Activated CD4-positive, alpha-beta T cell treated with anti-CD3 and anti-CD28 coated beads, Interleukin-2, amount 10 ng/mL, durations not matched to agents 7 days and 5 days (primary cell): ENCODE measurements around the gene AGPS. TPM values are rescaled to one million over a fixed set of nuclear protein-coding genes. Genes with fewer than 3 reads are reported as not detected.
"Not testable (repeated sequence)": the region's sequence is repeated elsewhere in the genome, so short reads cannot be mapped to it uniquely, and the experiment has no call there.

Experiments
- CTCF ChIA-PET: fragments of 350-600 bp; sonication (Branson Sonifier 250); formaldehyde crosslinking; loops from one replicate; lab custom pipeline; 2021; ENCODE audit warnings: antibody characterized with exemption; lab: Charles Lee
- POLR2A ChIA-PET: fragments of 350-600 bp; sonication (Branson Sonifier 250); formaldehyde crosslinking; loops from one replicate; lab custom pipeline; 2021; ENCODE audit warnings: antibody characterized with exemption; lab: Charles Lee
- DNase-seq: peaks from one replicate; pipeline ENCODE4 v3.0.0-alpha.2; 2020
- H3K27ac Mint-ChIP-seq: one replicate; pipeline ENCODE4 v1.8.0; 2021; ENCODE audit warnings: mild to moderate bottlenecking, moderate library complexity, mixed read lengths
- H3K27me3 Mint-ChIP-seq: one replicate; pipeline ENCODE4 v1.8.0; 2021; ENCODE audit warnings: mixed read lengths
- H3K36me3 Mint-ChIP-seq: one replicate; pipeline ENCODE4 v1.8.0; 2021; ENCODE audit warnings: low read depth, mixed read lengths
- H3K4me1 Mint-ChIP-seq: one replicate; pipeline ENCODE4 v1.8.0; 2021; ENCODE audit warnings: mixed read lengths
- H3K4me3 Mint-ChIP-seq: one replicate; pipeline ENCODE4 v1.8.0; 2021; ENCODE audit warnings: mild to moderate bottlenecking, moderate library complexity, mixed read lengths
- H3K9me3 Mint-ChIP-seq: one replicate; pipeline ENCODE4 v1.8.0; 2021; ENCODE audit warnings: mixed read lengths
- total RNA-seq, 2 experiments: library from RNA; stranded (reverse); gene quantifications; one replicate each; pipeline ENCODE4 v1.2.3, GENCODE V29; 2021

Gene AGPS
- total RNA-seq, 2 experiments from 2014 or later: 61.2 to 61.3 TPM

DNA sequence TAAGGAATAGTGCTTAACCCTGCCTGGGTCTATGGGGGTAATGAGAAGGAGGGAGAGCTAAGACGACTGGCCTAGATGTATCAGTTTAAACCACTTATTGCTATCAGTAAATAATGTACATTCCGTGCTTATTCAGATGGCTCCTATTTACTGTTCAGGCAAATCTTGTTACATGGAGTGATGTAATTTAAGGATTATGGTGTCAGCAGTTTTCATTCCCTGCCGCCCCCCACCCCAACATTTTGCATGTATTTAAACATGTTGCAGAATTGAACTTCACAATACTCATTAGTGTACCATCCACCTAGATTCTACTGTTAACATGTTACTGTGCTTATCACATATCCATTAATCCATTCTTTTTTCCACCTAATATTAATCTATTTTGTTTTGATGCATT, 11.7 kb downstream of the AGPS start:
- ChIA-PET CTCF (no interaction called here), POLR2A (no interaction called here)
- Mint-ChIP-seq H3K36me3 (peaks cover 16% of the 10 kb centered on the region), H3K4me1 (peaks cover 25% of the 10 kb centered on the region), H3K4me3 (no peak overlapping the region), H3K27me3 (no peaks in the 10 kb centered on the region), H3K9me3 (peaks cover 5% of the 10 kb centered on the region), H3K27ac (no peak overlapping the region)
- no peak for DNase-seq

DNA sequence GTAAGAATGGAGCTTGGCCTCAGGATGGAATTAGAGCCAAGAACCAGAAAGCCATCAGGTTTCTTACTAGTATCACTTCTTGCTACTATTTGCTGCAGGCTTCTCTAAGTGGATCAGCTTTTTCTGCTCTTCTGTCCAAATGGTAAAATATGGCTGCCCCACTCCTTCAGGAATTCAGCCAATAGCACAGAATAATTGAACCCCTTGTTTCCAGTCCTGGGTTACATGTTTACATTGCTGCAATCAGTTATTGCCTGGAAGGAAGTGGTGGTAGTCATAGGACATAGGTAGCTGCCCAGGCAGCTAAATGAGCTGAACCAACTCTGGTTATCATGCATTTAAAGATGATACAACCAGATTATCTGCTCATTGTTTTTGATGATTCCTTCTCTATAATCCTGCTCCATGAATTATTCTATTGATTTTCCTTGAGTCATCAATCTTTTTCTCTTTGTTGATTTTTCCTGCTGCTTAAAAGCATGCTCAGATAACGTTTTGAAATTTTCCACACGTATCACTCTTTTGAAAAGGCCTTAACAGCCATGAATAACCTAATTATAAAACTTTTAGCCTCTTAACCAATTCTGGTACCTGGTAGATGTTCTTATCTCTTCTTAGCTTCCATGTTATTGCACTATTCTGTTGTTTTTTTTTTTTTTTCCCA, 12.6 kb downstream of the AGPS start:
- ChIA-PET CTCF (interaction anchor here (0.6 to 0.9 kb wide), 2 partner anchors 11 to 240 kb away, joined by 4 read pairs; no protein-coding TSS in a partner anchor), POLR2A (interaction anchor here (0.9 kb wide), 2 partner anchors 11 to 13 kb away, joined by 3 read pairs; no protein-coding TSS in a partner anchor)
- Mint-ChIP-seq H3K9me3 (peaks cover 7% of the 10 kb centered on the region), H3K4me1 (peaks cover 20% of the 10 kb centered on the region), H3K27me3 (no peaks in the 10 kb centered on the region), H3K36me3 (peaks cover 20% of the 10 kb centered on the region), H3K4me3 (no peak overlapping the region), H3K27ac (no peak overlapping the region)
- DNase-seq: no peak

DNA sequence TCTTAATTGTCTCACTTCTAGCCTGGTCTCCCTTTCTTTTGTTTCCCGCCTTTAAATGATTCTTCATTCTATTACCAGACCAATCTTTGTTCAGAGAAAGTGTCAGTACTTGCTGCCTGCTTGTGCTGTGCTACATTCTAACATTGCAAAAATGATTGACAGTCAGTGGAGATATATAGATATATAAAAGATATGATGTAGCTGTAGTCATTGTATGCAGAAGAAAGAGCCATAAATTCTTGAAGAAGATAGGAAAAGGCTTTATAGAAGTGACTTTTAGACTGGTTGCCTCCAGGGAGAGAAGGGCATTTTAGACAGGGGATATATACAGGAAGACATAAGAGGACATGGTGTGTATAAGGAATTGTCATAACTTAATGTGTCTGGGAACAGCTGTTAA, 13.6 kb downstream of the AGPS start:
- peaks cover 20% of the 10 kb centered on the region for H3K4me1 Mint-ChIP-seq
- H3K27me3 Mint-ChIP-seq: no peaks in the 10 kb centered on the region
- H3K4me3 Mint-ChIP-seq: no peak overlapping the region
- CTCF ChIA-PET: interaction anchor here (1.4 kb wide), 1 partner anchor 14 kb away, joined by 3 read pairs; the partner anchor contains the start of gene AGPS
- no peak for DNase-seq
- POLR2A ChIA-PET: no interaction called here
- peaks cover 20% of the 10 kb centered on the region for H3K36me3 Mint-ChIP-seq
- no peak overlapping the region for H3K27ac Mint-ChIP-seq
- H3K9me3 Mint-ChIP-seq: peaks cover 7% of the 10 kb centered on the region

DNA sequence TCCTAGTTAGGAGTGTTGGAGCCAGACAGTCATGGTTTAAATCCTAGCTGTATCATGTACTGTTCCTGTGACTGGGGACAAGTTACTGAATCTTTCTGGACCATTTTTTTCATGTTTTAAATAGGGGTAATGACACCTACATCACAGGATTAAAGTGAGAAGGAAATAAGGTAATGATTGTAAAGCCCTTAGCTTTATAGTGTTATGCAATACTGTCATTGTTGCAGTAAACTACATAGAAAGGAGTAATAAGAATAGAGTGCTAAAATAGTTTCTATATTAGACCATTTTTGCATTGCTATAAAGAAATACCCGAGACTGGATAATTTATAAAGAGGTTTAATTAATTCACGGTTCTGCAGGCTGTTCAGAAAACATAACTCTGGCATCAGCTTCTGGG, 14.5 kb downstream of the AGPS start:
- POLR2A ChIA-PET: no interaction called here
- H3K36me3 Mint-ChIP-seq: peaks cover 23% of the 10 kb centered on the region
- DNase-seq: no peak
- peaks cover 21% of the 10 kb centered on the region for H3K4me1 Mint-ChIP-seq
- no peaks in the 10 kb centered on the region for H3K27me3 Mint-ChIP-seq
- peak overlapping the region; percentile 4 for H3K27ac Mint-ChIP-seq
- H3K4me3 Mint-ChIP-seq: no peak overlapping the region
- peaks cover 7% of the 10 kb centered on the region for H3K9me3 Mint-ChIP-seq
- CTCF ChIA-PET: interaction anchor here (1.4 kb wide), 1 partner anchor 15 kb away, joined by 3 read pairs; the partner anchor contains the start of gene AGPS

DNA sequence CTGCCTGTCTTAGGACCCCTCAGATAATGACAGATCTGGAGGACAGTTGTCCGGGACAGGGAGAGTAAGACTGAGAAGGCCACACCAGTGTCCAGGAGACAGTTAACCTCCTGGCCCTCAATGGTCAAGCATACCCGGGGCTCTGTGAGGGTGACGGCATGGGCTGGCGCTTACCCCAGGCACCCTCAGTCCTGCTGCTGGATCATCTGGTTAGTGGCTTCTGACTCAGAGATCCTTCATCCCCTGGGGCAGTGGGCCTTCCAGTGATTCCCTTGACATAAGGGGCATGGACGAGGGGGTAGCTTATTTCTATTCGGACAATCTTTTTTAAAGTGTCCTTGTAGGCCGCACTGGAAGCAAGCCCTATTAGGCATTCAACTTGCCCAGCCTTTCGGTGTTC, 18.1 kb downstream of the AGPS start:
- H3K27ac Mint-ChIP-seq, CTCF ChIA-PET, H3K4me3 Mint-ChIP-seq, POLR2A ChIA-PET, DNase-seq, H3K27me3 Mint-ChIP-seq, H3K9me3 Mint-ChIP-seq: not testable (repeated sequence)
- peaks cover 14% of the 10 kb centered on the region for H3K4me1 Mint-ChIP-seq
- peaks cover 22% of the 10 kb centered on the region for H3K36me3 Mint-ChIP-seq

DNA sequence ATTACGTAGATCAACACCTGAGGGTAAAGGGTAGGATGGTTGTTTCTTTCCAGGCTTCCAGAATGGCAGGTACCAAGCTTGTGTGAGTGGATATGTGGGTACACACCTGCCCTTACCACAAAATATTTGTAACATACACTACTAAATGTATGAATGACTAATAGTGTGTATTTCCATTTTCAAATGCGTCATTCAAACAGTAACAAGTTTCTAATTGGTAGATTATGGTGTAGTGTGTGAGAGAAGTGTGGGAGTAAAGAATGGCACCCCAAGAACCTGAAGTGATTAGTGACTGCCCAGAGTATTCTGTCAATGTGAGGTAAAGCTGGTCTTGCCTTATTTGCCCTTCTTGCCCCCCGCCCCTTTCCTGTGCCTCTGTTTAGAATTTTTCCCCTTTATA, 21.1 kb downstream of the AGPS start:
- no peak for DNase-seq
- Mint-ChIP-seq H3K4me3 (no peak overlapping the region), H3K4me1 (peaks cover 14% of the 10 kb centered on the region), H3K27ac (no peak overlapping the region), H3K27me3 (no peaks in the 10 kb centered on the region), H3K9me3 (peaks cover 2% of the 10 kb centered on the region), H3K36me3 (peaks cover 9% of the 10 kb centered on the region)
- ChIA-PET POLR2A (no interaction called here), CTCF (no interaction called here)

DNA sequence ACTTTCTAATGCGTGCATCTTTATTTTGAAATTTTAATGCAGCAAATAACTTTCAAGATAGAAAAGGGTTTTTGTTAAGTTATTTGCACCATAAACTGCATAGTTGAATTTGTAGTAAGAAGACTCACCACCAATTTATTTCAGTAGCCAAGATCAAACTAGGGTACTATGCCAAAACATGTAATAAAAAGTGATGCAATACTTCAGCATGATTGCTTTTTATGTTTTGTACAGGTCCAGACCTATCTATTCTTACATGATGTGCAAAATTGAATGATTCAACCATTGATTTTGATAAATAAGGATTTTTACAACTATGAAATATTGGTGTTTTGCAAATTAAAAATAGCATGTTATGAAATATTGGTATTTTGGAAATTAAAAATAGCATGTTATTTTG, 26.7 kb downstream of the AGPS start:
- Mint-ChIP-seq H3K27me3 (no peaks in the 10 kb centered on the region), H3K9me3 (no peaks in the 10 kb centered on the region), H3K27ac (no peak overlapping the region), H3K4me3 (no peak overlapping the region), H3K36me3 (peaks cover 16% of the 10 kb centered on the region), H3K4me1 (peaks cover 13% of the 10 kb centered on the region)
- POLR2A ChIA-PET: no interaction called here
- CTCF ChIA-PET: no interaction called here
- no peak for DNase-seq

DNA sequence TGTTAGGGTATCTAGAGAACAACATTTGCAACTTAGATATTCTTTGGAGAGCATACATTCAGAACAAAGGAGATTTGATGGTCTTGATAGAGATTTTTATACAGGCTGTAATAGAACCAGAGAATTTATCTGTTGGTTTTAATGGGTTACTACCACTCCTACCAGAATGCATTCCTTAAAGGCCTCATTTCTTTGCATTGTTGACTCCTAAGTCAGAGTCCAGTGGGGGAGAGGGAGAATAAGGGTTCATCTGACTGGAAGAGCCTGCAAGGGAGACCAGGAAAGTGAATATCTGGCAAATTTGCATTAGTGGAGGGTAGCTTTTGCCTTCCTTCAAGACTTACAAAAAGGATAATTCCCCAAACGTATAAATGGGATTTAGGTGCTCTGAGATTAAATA, 29.7 kb downstream of the AGPS start:
- ChIA-PET CTCF (no interaction called here), POLR2A (no interaction called here)
- no peak overlapping the region for H3K27ac Mint-ChIP-seq
- DNase-seq: no peak
- H3K9me3 Mint-ChIP-seq: peaks cover 18% of the 10 kb centered on the region
- H3K4me1 Mint-ChIP-seq: peaks cover 14% of the 10 kb centered on the region
- H3K27me3 Mint-ChIP-seq: no peaks in the 10 kb centered on the region
- peaks cover 43% of the 10 kb centered on the region for H3K36me3 Mint-ChIP-seq
- H3K4me3 Mint-ChIP-seq: no peak overlapping the region

DNA sequence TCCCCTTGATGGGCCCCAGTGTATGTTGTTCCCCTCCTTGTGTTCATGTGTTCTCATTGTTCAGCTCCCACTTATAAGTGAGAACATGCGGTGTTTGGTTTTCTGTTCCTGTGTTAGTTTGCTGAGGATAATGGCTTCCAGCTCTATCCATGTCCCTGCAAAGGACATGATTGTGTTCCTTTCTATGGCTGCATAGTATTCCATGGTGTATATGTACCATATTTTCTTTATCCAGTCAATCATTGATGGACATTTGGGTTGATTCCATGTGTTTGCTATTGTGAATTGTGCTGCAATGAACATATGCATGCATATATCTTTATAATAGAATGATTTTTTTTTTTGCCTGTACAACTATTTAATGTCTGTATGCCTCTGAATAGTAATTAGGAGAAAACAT, 31.5 kb downstream of the AGPS start:
- H3K4me1 Mint-ChIP-seq, DNase-seq, POLR2A ChIA-PET, H3K4me3 Mint-ChIP-seq, H3K27me3 Mint-ChIP-seq, H3K27ac Mint-ChIP-seq: not testable (repeated sequence)
- Mint-ChIP-seq H3K36me3 (peaks cover 62% of the 10 kb centered on the region), H3K9me3 (peaks cover 35% of the 10 kb centered on the region)
- CTCF ChIA-PET: interaction anchor here (0.8 kb wide), 1 partner anchor 13 kb away, joined by 3 read pairs; no protein-coding TSS in a partner anchor

DNA sequence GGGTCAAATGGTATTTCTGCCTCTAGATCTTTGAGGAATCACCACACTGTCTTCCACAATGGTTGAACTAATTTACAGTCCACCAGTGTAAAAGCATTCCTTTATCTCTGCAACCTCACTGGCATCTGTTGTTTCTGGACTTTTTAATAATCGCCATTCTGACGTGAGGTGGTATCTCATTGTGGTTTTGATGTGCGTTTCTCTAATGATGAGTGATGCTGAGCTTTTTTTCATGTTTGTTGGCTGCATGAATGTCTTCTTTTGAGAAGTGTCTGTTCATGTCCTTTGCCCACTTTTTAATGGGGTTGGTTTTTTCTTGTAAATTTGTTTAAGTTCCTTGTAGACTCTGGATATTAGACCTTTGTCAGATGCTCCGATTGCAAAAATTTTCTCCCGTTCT, 32.0 kb downstream of the AGPS start:
- H3K36me3 Mint-ChIP-seq: peaks cover 67% of the 10 kb centered on the region
- H3K4me3 Mint-ChIP-seq, H3K4me1 Mint-ChIP-seq, POLR2A ChIA-PET, H3K27me3 Mint-ChIP-seq, CTCF ChIA-PET, H3K27ac Mint-ChIP-seq, DNase-seq: not testable (repeated sequence)
- peaks cover 36% of the 10 kb centered on the region for H3K9me3 Mint-ChIP-seq

DNA sequence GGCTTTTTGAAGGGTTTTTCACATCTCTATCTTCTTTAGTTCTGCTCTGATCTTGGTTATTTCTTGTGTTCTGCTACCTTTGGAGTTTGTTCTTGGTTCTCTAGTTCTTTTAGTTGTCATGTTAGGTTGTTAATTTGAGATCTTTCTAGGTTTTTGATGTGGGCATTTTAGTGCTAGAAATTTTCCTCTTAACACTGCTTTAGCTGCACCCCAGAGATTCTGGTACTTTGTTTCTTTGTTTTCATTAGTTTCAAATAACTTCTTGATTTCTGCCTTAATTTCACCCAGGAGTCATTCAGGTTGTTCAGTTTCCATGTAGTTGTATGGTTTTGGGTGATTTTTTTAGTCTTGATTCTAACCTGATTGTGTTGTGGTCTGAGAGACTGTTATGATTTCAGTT, 34.7 kb downstream of the AGPS start:
- no peak for DNase-seq
- peak overlapping the region; percentile 47 for H3K27ac Mint-ChIP-seq
- peaks cover 8% of the 10 kb centered on the region for H3K4me1 Mint-ChIP-seq
- peaks cover 51% of the 10 kb centered on the region for H3K9me3 Mint-ChIP-seq
- POLR2A ChIA-PET: no interaction called here
- no peak overlapping the region for H3K4me3 Mint-ChIP-seq
- CTCF ChIA-PET: interaction anchor here (0.7 kb wide), 1 partner anchor 12 kb away, joined by 3 read pairs; no protein-coding TSS in a partner anchor
- H3K36me3 Mint-ChIP-seq: peaks cover 75% of the 10 kb centered on the region
- no peaks in the 10 kb centered on the region for H3K27me3 Mint-ChIP-seq

DNA sequence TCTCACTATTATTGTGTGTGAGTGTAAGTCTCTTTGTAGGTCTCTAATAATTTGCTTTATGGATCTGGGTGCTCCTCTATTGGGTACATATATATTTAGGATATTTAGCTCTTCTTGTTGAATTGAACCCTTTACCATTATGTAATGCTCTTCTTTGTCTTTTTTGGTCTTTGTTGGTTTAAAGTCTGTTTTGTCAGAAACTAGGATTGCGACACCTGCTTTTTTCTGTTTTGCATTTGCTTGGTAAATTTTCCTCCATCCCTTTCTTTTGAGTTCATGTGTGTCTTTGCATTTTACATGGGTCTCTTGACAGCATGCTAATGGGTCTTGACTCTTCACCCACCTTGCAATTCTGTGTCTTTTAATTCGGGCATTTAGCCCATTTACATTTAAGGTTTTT, 35.4 kb downstream of the AGPS start:
- H3K9me3 Mint-ChIP-seq: peaks cover 56% of the 10 kb centered on the region
- H3K27ac Mint-ChIP-seq, CTCF ChIA-PET, H3K4me3 Mint-ChIP-seq, DNase-seq, H3K27me3 Mint-ChIP-seq: not testable (repeated sequence)
- peaks cover 12% of the 10 kb centered on the region for H3K4me1 Mint-ChIP-seq
- peaks cover 80% of the 10 kb centered on the region for H3K36me3 Mint-ChIP-seq
- POLR2A ChIA-PET: interaction anchor here (0.6 kb wide), 1 partner anchor 141 kb away, joined by 3 read pairs; no protein-coding TSS in a partner anchor

DNA sequence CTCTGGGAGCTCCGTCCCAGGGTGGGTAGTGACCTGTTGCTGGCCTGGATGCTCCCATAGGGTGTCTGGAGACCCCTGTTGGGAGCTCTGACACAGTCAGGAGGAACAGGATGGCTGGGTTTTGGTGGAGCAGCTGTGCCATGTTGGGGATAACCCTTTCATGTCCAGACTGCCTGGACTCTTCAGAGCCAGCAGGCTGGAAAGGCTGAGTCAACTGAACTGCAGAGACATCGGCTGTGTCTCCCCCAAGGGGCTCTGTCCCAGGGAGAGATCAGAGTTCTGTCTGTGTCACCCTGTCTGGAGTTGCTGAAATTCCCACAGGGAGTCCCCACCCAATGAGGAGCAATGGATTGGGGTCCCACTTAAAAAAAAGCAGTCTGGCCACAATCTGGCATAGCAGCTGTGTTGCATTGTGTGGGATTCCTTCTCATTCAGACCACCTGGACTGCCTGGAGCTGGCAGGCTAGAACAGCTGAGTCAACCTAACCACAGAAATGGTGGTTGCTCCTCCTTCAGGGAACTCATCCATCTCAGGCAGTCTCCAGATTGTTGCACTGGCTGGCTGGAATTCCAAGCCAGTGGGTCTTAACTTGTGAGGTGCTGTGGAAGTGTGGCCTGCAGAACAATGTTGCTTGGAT, 37.2 kb downstream of the AGPS start:
- Mint-ChIP-seq H3K36me3 (peaks cover 86% of the 10 kb centered on the region), H3K27ac (no peak overlapping the region), H3K4me1 (peaks cover 14% of the 10 kb centered on the region), H3K4me3 (no peak overlapping the region), H3K9me3 (peaks cover 65% of the 10 kb centered on the region), H3K27me3 (no peaks in the 10 kb centered on the region)
- ChIA-PET CTCF (no interaction called here), POLR2A (no interaction called here)
- DNase-seq: no peak
